ENCODE measurements around the gene AGAP1.
A peak's percentile ranks its signal among the peaks of the same experiment; 100 is the strongest.

Gene AGAP1

DNA sequence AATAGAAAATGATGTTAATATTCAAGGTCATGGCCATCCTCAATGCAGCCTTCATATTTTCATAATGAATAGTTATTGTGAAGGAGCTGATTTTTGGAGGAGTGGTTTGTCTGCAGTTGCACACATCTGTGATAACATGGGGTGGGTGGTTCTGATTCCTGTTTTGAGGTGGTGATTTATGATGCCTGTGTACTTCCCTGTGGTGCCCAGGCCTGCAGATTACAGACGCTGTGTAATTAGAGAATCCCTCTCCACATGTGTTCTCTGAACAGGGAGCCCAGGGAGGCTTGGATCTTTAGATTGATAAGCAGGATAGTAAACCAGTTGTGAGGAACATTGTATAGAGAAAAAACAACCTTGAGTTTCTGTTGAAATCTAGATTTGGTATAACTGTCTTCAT is 117.5 kb downstream of the AGAP1 start:
- H3K4me3 ChIP-seq (ENCODE audit: low read depth, low read length): no peak overlapping the region
- DNase-seq (ENCODE audit: low read depth): no peak
- TF ChIP-seq, protein P1, sequence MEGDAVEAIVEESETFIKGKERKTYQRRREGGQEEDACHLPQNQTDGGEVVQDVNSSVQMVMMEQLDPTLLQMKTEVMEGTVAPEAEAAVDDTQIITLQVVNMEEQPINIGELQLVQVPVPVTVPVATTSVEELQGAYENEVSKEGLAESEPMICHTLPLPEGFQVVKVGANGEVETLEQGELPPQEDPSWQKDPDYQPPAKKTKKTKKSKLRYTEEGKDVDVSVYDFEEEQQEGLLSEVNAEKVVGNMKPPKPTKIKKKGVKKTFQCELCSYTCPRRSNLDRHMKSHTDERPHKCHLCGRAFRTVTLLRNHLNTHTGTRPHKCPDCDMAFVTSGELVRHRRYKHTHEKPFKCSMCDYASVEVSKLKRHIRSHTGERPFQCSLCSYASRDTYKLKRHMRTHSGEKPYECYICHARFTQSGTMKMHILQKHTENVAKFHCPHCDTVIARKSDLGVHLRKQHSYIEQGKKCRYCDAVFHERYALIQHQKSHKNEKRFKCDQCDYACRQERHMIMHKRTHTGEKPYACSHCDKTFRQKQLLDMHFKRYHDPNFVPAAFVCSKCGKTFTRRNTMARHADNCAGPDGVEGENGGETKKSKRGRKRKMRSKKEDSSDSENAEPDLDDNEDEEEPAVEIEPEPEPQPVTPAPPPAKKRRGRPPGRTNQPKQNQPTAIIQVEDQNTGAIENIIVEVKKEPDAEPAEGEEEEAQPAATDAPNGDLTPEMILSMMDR (conservative IDR thresholded peaks at IDR 0.05; ENCODE audit: low read depth, low read length): no peak

DNA sequence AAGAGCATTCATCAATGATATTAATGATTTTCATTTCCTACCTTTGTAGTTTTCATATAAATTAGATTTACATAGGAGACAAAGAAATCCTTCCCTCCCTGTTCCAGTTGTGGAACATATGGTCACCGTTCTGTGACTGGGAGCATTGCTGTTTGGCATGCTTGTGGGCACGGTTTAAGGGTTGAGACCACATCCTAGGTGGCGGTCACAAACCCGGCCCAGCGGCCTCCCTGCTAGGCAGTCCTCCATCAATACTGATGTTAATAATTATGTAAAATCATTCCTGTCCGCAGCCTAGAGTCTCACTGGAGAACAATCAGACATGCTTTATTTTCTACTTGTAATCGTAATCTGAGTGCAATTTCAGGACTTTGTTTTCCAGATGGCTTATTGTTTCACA is 117.9 kb downstream of the AGAP1 start:
- TF ChIP-seq, protein P1 (conservative IDR thresholded peaks at IDR 0.05; ENCODE audit: low read depth, low read length): no peak
- DNase-seq (ENCODE audit: low read depth): no peak
- H3K4me3 ChIP-seq (ENCODE audit: low read depth, low read length): no peak overlapping the region

DNA sequence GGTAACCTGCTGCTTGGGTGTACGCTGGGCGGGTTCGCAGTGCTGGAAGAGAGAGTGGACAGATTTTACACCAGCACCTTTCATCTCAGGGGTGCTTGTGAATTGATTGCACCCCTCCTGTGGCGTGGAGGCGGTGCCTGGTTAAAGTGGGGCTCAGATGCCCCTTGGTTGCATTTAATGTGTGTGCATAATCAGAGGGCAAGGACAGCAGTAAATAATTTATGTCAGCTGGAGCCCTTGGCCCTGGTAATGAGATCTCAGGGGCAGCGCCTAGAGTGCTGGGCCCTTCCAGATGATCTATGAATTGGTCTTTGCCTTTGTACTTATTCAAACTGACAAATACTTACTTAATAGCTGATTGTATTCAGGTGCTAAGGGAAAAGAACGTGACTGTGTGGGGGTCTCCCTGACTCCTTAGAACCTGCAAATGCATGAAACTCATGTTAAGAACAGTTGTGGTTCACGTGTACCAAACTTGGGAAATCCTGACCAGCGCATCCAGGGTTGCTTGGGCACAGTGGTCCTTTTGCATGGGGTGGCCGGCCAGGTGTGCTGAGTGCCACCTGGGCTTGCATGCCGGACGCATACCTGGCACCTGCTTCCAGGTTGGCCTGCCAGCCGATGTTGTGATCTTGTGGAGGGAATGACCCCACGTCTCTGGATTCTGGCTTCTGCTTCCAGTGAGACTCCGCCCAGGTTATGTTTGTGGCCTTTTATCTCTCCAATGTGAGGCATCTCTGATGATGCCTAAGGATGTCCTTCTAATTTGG is 118.5 kb downstream of the AGAP1 start:
- H3K4me3 ChIP-seq (ENCODE audit: low read depth, low read length): no peak overlapping the region
- no peak for DNase-seq (ENCODE audit: low read depth)
- TF ChIP-seq, protein P1 (conservative IDR thresholded peaks at IDR 0.05; ENCODE audit: low read depth, low read length): no peak

DNA sequence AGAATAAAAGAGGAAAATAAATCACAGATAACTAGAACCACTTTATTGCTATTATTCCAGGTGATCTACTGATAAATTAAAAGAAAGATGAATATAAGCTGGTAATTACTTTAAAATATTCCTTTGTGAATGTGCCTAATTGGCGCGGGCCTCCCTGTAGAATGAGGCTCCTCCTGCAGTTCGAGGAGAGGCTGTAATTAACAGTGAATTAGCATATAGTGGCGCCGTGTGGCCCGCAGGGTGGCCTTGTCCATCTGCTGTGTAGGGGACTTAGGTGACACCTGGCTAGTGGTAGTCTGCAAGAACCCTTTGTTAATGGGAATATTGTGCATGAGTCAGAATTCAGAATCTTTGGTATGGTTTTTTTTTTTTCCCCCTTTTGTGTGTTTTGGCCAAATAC is 119.8 kb downstream of the AGAP1 start:
- no peak for DNase-seq (ENCODE audit: low read depth)
- no peak overlapping the region for H3K4me3 ChIP-seq (ENCODE audit: low read depth, low read length)
- TF ChIP-seq, protein P1 (conservative IDR thresholded peaks at IDR 0.05; ENCODE audit: low read depth, low read length): no peak

DNA sequence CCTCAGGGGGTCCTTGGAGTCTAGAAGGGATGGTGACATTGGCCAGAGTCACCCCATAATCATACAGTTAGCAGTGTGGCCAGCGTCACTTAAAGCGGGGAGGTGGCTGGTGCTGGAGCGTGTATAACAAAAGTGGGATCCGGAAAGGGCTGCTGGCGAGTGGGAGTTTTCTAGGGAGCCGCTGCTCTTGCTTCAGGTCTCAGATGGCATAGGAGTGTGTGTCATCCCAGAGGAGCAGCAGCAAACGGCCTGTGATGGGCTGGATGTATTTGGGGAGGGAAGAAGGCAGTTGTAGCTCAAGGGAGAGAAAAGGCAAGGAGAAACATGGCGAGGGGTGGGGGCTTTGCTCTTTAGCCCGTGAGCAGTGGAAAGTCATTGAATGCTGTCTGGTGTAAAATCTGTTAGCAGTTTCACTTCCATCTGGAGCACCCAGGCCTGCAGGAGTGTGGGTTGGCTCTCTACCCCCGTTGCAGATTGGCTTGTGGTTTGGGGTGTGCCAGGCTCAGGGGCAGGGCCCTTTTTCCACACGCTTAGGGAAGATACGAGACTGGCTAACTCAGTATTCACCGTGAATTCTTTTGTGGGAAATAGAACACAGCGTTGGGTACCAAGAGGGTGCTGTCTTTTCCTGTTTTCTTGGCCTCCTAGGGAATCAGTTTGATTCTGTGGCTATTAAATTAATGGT is 120.5 kb downstream of the AGAP1 start:
- no peak overlapping the region for H3K4me3 ChIP-seq (ENCODE audit: low read depth, low read length)
- TF ChIP-seq, protein P1 (conservative IDR thresholded peaks at IDR 0.05; ENCODE audit: low read depth, low read length): no peak

DNA sequence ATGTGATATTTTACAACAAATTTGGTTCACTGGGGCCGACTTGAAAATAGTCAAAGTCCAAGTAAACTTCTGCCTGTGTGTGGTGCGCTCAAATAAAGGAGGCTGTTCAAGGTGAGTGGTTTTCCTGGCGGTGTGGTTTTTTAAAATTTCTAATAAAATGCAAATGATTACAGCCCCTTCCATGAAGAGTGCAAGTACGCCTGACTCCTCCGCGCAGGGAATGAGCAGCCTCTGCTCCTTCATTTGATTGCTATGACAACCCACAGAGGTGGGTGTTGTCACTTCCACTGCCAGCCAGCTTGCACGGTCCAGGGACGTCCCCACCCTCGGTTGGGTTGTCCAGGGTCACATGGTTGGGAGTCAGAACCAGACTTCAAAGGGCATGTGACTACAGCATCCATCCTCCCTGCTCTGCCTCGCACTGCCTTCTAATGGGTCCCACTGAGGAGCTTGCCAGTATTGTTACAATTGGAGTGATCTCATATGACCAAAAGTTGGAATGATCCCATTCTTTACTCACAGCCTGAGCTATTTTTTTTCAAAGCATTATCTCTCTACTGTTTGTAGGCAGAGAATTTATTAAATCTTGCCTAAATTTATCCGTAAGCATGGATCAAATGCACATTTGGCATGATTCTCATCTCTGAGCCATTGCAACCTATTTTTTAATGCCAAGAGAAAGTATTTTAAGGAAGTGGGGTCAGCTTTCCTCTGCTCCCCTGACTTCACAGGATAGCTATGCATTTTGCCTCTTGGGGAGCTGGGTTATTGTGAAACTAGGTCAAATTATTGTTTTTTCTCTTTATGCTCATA is 121.3 kb downstream of the AGAP1 start:
- DNase-seq (ENCODE audit: low read depth): peak; percentile 77
- H3K4me3 ChIP-seq (ENCODE audit: low read depth, low read length): no peak overlapping the region
- TF ChIP-seq, protein P1 (conservative IDR thresholded peaks at IDR 0.05; ENCODE audit: low read depth, low read length): no peak

More for the DNA sequence above, 120.5 kb downstream of the AGAP1 start:
- no peak for DNase-seq (ENCODE audit: low read depth)
